Kasumi-1 (cell line): ENCODE data around the gene ZDHHC13.

ENCODE experiments used
- DNase-seq, 2 experiments: peaks; one replicate each; lab custom pipeline; 2025; lab: John Stamatoyannopoulos, UW

ZDHHC13 gene

GRCh38 chr11:19116971-19117759, at the start of gene ZDHHC13:
Gene ZDHHC13, plus strand, starts transcription at chr11:19117168. Its CDS starts 82 bp downstream, at chr11:19117250.
- peak; percentile 84 for DNase-seq

GRCh38 chr11:19071255-19071654, 45.7 kb upstream of the ZDHHC13 start:
- peak; percentile 86 to 94 for DNase-seq

GRCh38 chr11:19072464-19072863, 44.5 kb upstream of the ZDHHC13 start:
- no peak for DNase-seq

GRCh38 chr11:19073454-19074415, 43.2 kb upstream of the ZDHHC13 start:
- DNase-seq, result no peak

GRCh38 chr11:19075636-19076035, 41.3 kb upstream of the ZDHHC13 start:
- no peak for DNase-seq

- peak; percentile 39 to 62 for DNase-seq
Observed at GRCh38 chr11:19076744-19077589, 40.0 kb upstream of the ZDHHC13 start.

GRCh38 chr11:19077965-19078364, 39.0 kb upstream of the ZDHHC13 start:
- no peak for DNase-seq

- DNase-seq, result no peak
Observed at GRCh38 chr11:19079643-19080440, 37.1 kb upstream of the ZDHHC13 start.

- no peak for DNase-seq
Observed at GRCh38 chr11:19080579-19080993, 36.4 kb upstream of the ZDHHC13 start.

- DNase-seq, result no peak
Observed at GRCh38 chr11:19083166-19083565, 33.8 kb upstream of the ZDHHC13 start.

GRCh38 chr11:19084661-19085315, 32.2 kb upstream of the ZDHHC13 start:
- no peak for DNase-seq

- DNase-seq, result no peak
Observed at GRCh38 chr11:19087658-19088057, 29.3 kb upstream of the ZDHHC13 start.

- DNase-seq, result no peak
Observed at GRCh38 chr11:19088791-19089190, 28.2 kb upstream of the ZDHHC13 start.

- DNase-seq, result no peak
Observed at GRCh38 chr11:19089421-19089820, 27.5 kb upstream of the ZDHHC13 start.

GRCh38 chr11:19091366-19091765, 25.6 kb upstream of the ZDHHC13 start:
- DNase-seq, result no peak

- no peak for DNase-seq
Observed at GRCh38 chr11:19092342-19092741, 24.6 kb upstream of the ZDHHC13 start.

- DNase-seq, result no peak
Observed at GRCh38 chr11:19092850-19093249, 24.1 kb upstream of the ZDHHC13 start.

GRCh38 chr11:19093976-19094375, 23.0 kb upstream of the ZDHHC13 start:
- DNase-seq, result no peak

GRCh38 chr11:19094859-19095258, 22.1 kb upstream of the ZDHHC13 start:
- DNase-seq, result no peak

- no peak for DNase-seq
Observed at GRCh38 chr11:19099093-19099492, 17.9 kb upstream of the ZDHHC13 start.
